ENCODE measurements around the gene SMPDL3A. TPM values are rescaled to one million over a fixed set of nuclear protein-coding genes. Genes with fewer than 3 reads are reported as not detected.

SMPDL3A gene
- polyA plus RNA-seq, 2 of the 4 experiments (the other 2 are of a cell fraction), result 2.0 to 3.3 TPM

GRCh38 chr6:122770835-122771601 lies 18.0 kb upstream of the SMPDL3A start:
- POLR2A ChIA-PET, result no interaction called here
- WGBS (ENCODE audit: missing lambda C conversion rate), result 0% methylated on average over 1 of the region's 1 CpG

GRCh38 chr6:122772724-122773415 lies 16.2 kb upstream of the SMPDL3A start:
- FAIRE-seq, result no peak
- Histone ChIP-seq H3K4me1 (no peaks in the 10 kb centered on the region), H3K27ac (no peak overlapping the region), H3K4me3 (no peak overlapping the region), H3K9me3 (no peaks in the 10 kb centered on the region), H3K4me2 (no peak overlapping the region)
- ATAC-seq, result no peak
- ChIA-PET CTCF (interaction anchor here (1.4 kb wide), 1 partner anchor 67 kb away, joined by 3 read pairs; no protein-coding TSS in a partner anchor), POLR2A (no interaction called here)
- no peak for DNase-seq (ENCODE audit: low read depth in 1 of 2, low spot score in 1 of 2)
- 68% methylated on average over 3 of the region's 3 CpGs for WGBS (ENCODE audit: missing lambda C conversion rate)
- TF ChIP-seq EHMT2 (IDR thresholded peaks at IDR 0.05; ENCODE audit: low read depth) (no peak), KDM5A (IDR thresholded peaks at IDR 0.05) (no peak), MAFK (IDR thresholded peaks at IDR 0.05; ENCODE audit: partially characterized antibody) (no peak), ZSCAN20 (CRISPR knock-in tag; IDR thresholded peaks at IDR 0.05) (no peak), REST (IDR thresholded peaks at IDR 0.05) (no peak), GATA3 (IDR thresholded peaks at IDR 0.05; ENCODE audit: borderline replicate concordance) (no peak), MYC (IDR thresholded peaks at IDR 0.05; ENCODE audit: borderline replicate concordance, low read length) (no peak), JUN (IDR thresholded peaks at IDR 0.05) (no peak), HOXA7 (CRISPR knock-in tag; IDR thresholded peaks at IDR 0.05) (no peak), RFX5 (IDR thresholded peaks at IDR 0.05) (no peak), FOSL2 (IDR thresholded peaks at IDR 0.05) (no peak), FOSL2 (CRISPR knock-in tag; IDR thresholded peaks at IDR 0.05) (no peak), JUNB (IDR thresholded peaks at IDR 0.05) (no peak), CBX2 (IDR thresholded peaks at IDR 0.05; ENCODE audit: borderline replicate concordance, low read depth) (no peak), HEYL (CRISPR knock-in tag; IDR thresholded peaks at IDR 0.05) (no peak), ZC3H11A (IDR thresholded peaks at IDR 0.05) (no peak), RCOR1 (IDR thresholded peaks at IDR 0.05; ENCODE audit: low read depth, low read length) (no peak), CHD2 (IDR thresholded peaks at IDR 0.05; ENCODE audit: low read length, partially characterized antibody) (no peak), SREBF2 (IDR thresholded peaks at IDR 0.05) (no peak)

More at GRCh38 chr6:122770835-122771601, 18.0 kb upstream of the SMPDL3A start:
- TF ChIP-seq GATA3 (IDR thresholded peaks at IDR 0.05; ENCODE audit: borderline replicate concordance) (no peak), TFCP2L1 (CRISPR knock-in tag; IDR thresholded peaks at IDR 0.05) (no peak), RARB (CRISPR knock-in tag; IDR thresholded peaks at IDR 0.05) (no peak), EHF (CRISPR knock-in tag; IDR thresholded peaks at IDR 0.05) (no peak), MAZ (IDR thresholded peaks at IDR 0.05; ENCODE audit: borderline replicate concordance, low read depth, low read length) (no peak), CEBPB (IDR thresholded peaks at IDR 0.05) (no peak), NFE2L2 (conservative IDR thresholded peaks at IDR 0.05; ENCODE audit: low read length) (no peak), REST (IDR thresholded peaks at IDR 0.05) (no peak), HOXB5 (CRISPR knock-in tag; IDR thresholded peaks at IDR 0.05) (no peak), FOSB (CRISPR knock-in tag; IDR thresholded peaks at IDR 0.05) (no peak), FOSL2 (IDR thresholded peaks at IDR 0.05) (no peak), FOSL2 (CRISPR knock-in tag; IDR thresholded peaks at IDR 0.05) (no peak)
- Histone ChIP-seq H3K4me1 (no peaks in the 10 kb centered on the region), H3K9me3 (no peaks in the 10 kb centered on the region), H3K4me2 (no peak overlapping the region), H3K27ac (no peak overlapping the region), H3K4me3 (no peak overlapping the region)
- DNase-seq (ENCODE audit: low read depth in 1 of 2, low spot score in 1 of 2) (no peak), FAIRE-seq (no peak), ATAC-seq (no peak)
- CTCF ChIA-PET, result interaction anchor here (1.2 kb wide), 1 partner anchor 40 kb away, joined by 3 read pairs; no protein-coding TSS in a partner anchor
